Measurements from ENCODE around the gene TIPARP.
A peak's percentile ranks its signal among the peaks of the same experiment; 100 is the strongest.
"Not testable (repeated sequence)": the region's sequence is repeated elsewhere in the genome, so short reads cannot be mapped to it uniquely, and the experiment has no call there.

The TIPARP gene

DNA sequence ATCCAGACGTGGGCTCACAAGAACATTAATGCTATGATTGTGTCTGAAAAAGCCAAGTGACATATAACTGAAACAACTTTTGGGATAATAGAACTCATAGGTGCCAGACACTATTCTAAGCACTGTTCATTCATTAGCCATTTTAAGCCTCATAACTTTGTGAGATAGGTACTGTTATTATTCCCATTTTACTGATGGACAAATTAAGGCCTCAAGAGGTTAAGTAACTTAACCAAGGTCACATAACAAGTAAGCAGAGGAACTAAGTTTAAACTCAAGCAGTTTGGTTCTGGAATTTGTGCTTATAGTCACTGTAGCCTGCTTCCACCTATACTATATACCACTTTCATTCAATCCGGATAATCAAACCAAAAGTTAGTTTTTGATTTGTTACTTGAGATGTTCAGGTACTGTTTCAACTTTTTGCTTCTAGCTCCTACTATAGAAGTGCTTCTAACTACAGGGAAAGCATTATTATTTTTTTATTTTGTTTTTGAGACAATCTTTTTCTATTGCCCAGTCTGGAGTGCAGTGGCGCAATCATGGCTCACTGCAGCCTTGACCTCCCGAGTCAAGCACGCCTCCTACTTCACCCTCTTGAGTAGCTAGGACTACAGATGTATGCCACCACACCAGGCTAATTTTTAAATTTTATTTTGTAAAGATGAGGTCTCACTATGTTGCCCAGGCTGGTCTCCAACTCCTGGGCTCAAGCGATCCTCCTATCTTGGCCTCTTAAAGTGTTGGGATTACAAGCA is 41.9 kb downstream of the TIPARP start:
- DNase-seq, result no peak

DNA sequence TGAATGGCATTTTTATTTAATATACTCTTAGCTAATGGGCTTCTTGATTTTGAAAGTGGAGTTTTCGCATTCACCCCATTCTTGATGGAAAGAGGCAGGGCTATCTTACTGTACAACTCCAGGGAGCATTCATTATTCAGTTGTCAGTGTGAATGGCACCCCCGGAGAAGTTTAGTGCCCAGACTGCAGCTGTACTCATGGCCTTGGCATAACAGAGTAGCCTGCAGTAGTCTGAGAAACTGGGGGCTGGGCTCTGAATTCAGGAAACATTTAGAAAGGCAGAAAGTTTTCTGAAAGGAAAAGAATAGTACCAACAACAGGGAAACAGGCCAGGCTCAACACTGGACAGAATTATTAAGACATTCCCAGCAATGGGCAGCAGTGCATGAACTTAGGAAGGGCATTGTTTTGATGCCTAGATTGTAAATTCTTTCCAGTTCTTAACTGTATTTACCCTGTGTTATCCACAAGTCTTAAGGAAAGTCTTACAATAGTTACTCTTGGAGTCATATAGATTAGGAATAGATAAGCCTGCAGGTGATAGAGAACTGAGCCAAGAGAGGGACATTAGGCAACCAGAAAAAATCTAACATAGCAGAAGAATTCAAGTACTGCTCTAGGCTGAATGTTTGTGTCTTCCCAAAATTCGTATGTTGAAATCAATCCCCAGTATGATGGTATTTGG is 44.4 kb downstream of the TIPARP start:
- DNase-seq, result no peak

DNA sequence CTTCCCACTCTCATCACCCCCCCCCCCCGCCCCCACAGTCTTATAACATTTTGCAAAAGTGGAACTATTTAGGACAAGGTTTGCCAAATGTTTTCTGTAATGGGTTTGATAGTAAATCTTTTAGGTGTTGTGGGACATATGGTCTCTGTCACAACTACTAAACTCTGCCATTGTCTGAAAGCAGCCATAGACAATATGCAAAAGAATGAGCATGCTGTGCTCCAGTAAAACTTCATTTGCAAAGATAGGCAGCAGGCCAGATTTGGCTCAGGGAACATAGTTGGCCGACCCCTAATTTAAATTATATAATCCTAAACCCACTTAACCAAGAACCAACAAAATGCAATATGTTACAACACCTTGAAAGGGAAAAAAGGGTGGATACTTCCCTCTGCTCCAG is 46.4 kb downstream of the TIPARP start:
- no peak for DNase-seq

DNA sequence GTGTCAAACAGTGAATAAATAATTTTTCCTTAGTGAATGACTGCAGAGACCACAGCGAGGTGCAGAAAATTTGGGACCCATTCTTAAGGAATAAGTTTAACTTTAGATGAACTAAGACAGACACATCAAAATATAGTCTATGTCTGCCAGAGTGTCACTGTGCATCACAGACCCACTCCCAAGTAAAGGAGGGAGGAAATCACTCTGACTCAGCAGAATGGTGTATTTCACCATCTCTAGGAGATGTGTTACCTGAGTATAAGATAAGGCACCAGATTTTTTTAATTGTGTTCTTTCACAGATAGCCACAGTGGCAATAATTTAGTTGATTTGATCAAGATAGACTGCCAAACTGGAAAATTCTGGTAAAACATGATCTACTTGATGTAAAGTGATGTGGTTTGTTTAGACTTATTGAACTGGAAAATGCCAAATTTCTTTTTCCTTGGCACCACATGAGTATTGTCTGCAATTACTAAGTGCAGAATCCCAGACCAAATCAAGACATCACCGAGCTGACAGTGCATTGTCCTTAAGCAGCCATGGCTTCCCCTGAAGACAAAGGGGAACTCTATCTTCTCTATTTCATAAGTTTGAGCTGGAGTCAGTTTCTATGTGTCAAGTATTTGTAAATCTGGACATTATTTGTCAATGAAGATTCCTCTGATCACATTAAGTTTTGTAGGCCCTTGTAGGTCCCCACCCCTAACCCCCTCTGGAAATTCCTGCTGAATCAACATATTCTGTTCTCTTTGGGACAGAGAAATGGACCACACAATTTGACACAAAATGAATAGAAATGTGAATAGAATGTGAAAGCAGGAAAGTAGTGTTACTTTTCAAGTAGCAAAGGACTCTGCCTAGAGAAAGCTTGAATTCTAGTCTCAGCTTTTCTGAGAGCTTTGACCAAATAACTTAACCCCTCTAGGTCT is 47.6 kb downstream of the TIPARP start:
- DNase-seq, result peak; percentile 66

DNA sequence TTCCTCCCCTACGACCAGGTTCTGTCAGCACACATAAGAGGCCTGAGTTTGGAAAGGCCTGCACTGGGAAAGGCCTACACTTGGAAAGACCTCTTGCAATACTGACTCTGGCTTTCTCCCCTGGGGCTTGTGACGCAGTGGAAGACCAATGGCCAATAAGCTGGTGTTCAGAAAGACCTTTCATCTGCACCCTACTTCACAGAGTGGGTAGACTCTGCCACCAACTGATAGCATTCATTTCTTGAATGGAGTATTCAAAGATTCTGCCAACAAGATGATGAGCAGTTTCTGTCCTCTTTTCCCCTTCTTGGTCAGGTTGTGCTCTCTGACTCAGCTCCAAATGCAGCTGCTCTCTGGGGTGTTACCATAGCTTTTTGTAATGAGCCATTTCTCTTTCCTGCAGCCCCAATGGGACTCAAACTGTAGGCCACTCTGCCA is 48.8 kb downstream of the TIPARP start:
- no peak for DNase-seq

DNA sequence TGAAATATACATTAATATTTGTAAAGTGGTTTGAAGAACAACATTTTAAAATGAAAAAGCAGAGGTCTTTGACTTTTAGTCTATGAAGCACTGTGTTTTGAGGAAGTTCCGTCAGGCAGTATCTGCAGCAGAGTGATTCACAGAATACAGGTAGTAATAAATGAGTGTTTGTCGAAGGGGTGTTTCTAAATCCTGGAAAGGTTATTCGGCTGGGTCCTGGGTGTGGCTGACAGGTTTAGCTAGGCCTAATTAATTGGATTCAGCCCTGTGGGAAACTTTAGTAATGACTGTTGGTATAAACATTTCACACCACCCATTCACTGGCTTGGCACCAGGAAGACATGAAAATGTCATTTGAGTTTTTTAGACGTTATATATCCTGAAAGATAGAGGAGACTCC is 51.3 kb downstream of the TIPARP start:
- DNase-seq, result no peak

DNA sequence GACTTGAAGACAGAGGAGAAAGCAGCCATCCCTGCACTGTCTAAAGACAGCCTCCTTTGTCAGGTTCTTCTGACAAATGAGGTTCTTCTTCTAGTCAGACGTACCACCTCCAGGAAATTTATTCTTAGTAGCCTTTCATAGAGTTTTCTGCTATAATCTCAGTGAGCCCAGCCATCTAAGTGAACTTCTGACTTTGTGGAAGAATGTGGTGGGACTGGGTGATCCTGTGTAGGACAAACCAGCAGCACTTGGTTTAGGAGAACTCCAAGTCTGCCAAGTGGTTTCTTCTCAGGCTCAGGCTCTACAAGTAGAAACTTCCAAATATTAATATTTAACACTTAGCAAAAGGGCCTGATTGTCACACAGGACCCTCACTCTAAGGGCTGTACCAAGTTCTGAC is 52.1 kb downstream of the TIPARP start:
- DNase-seq, result no peak

DNA sequence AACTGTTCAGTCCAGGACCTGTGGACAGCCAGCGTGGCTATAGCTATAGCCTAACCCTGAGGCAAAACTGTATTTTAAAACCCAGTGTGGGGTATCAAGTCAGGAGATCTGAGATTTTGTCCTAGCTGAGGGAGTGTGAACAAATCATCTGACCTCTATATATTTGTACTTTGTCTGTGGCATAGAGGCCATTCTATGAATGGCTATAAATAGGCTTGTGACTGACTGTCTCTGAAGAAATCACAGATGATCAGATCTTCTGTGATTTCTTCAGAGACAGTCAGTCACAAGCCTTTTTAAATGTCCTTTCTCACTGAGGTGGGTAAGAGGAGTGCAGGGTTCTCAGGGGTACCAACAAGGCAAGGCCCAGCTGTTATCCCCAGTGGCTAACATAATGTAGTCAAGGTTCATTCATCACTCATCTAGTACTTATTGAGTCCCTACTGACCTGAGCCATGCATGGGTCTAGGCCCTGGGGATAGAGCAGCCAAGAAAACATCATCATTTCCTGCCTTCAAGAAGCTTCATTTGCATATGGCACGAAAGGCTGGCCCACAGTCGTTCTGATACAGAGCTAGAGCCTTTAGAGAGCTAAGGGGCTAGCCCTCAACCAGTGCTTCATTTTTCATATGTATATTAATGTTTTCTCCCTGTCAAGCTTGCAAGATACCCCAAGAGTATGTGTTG is 53.3 kb downstream of the TIPARP start:
- peak; percentile 4 to 37 for DNase-seq

DNA sequence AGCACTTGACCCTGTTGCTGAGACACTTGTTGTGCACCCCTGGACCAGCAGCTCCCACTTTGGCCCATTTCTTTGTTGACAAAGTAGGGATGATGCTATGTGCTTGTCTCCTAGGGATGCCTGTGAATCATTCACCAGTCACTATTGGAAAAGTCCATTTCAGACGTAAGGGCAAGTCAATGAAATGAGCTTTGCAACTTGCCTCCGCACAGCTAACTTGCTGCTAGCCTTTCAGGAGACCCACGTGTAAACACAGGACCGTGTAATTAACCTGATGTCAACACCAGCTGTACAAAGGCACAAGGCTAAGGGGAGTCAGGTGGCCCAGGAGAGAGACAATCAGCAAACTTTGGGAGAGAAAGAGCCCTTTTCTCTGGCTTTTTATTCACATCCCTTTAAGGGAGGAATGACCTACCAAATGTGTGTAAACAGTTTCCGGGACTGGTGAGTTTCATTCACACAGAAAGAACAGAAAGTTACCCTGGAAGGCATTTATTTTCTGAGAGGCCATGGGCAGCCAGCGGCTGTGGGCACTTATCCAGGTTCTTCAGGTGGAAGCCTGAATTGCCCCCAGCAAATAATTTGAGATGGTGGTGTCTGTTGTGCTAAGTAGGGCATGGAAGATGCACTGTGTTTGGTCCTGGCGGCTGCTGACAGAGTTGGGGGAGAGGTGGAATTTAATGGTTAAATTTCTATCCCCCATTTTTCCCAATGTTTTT is 54.0 kb downstream of the TIPARP start:
- DNase-seq, result no peak

DNA sequence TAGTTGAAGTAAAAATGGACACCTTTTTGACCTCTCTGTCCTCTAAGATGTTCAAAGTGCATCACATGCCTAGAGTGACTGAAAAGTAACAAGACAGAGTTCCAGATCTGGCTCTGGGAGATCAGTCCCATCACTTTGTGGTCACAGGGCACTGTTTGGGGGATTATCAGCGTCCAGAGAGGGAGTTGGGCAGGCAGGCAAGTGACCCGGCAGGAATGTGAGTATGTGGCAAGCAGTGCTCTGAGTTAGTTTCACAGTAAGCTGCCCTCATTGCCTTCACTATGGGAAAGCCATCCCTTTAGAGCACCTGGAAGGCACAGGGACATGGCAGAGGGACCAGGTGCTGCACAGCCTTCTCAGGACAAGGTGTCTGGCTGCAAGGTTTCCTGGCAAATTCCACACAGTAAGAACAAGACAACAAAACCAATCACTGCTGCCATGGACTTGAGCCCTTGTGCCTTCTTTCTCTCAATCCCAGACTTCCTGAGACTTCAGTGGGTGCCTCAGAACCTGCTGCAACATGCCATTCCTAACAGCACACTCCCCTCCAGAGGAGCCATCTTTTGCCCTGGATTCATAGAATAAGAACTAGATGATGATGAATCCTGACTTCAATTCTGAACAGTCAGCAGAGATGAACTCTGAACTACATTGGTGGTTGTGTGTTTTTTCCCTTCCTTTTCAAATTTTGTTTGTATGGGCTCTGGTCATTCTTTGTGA is 55.2 kb downstream of the TIPARP start:
- DNase-seq, result no peak

DNA sequence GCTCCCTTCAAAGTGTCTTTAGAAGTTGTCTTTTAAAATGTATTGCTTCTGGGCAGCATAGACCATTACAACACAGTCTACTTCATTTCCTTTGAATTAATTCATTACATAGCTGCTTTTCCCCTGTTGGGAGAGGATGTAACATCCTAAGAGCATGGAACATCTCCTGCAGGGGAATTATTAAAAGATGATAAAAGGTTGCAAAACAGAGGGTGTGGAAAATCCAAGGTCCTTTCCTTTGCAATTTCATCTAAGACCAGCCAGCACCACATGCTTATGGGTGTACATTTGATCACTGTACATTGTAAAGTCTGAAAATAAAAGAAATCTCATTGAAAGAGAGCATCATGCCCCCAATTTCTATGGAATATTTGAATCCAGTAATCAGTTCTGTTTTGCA is 57.4 kb downstream of the TIPARP start:
- DNase-seq, result no peak

DNA sequence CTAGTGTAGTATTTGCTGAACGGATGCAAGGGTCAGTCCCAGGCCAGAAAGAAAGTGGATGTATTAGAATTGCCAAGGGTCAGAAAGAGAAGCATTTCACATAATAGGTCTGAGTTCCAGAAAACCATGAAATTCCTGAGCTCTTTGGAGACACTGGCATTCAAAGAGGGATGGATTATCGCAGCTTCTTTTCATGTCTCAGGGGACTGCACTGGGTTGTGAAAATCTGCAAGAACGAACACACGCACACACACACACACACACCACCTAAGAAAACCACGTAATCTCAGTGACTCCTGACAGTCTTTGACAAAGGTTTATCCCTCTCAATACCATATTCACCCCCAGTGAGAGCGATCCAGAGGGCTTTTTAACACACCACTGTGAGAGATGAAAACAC is 57.9 kb downstream of the TIPARP start:
- DNase-seq, result no peak

DNA sequence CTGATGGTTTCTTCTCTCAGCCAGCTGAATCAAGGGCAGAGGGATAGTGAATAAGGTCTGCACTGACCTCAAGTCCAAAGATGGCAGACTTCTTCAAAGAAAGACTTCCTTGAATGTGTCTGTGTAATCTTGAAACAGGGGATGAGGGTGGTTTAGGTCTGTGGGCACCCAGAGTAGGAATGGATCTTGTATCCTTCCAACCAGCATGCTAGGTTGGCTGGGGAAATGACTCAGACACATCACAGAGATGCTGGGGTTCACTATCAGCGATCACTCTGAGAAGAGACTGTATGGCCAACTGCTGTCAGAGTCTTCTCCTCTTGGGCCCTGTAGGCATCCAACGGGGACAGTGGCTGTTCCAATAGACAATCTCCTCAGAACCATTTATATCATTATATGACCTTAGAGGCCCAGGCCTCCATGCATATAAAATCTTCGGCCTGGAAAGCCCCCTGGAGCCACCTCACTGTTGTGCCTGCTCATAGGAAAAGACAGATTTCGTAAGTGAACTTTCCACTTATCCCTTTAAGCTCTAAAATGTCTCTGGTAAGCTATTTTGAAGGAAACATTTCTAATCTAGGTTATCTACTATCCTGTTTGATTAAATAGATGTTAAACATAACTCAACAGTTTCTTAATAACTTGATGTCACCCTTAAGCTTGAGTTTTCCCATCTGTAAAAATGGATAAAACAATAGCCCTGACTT is 58.5 kb downstream of the TIPARP start:
- no peak for DNase-seq

DNA sequence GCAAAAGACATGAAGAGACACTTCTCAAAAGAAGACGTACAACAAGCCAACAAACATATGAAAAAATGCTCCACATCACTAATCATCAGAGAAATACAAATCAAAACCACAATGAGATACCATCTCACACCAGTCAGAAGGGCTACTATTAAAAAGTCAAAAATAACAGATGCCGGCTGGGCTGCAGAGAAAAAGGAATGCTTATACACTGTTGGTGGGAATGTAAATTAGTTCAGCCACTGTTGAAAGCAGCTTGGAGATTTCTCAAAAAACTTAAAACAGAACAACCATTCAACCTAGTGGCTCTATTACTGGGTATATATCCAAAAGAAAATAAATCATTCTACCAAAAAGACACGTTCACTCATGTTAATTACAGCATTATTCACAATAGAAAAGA is 60.3 kb downstream of the TIPARP start:
- not testable (repeated sequence) for DNase-seq

DNA sequence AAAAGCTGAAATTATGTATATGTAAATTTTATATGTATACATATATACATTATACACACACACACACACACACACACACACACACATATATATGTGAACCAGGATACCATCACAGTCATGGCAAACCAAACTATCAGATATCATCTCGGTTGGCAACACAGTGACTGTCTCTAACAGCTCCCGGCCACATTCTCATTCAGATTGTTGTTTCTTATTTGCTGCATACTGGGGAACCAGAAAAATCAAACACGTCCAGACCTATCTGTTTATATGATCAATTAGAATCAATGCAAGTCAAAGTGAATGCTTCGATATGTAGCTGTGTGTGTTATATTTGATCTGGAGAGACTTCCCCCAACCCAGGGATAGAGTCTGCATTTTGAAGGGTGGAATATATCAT is 61.1 kb downstream of the TIPARP start:
- DNase-seq, result no peak

DNA sequence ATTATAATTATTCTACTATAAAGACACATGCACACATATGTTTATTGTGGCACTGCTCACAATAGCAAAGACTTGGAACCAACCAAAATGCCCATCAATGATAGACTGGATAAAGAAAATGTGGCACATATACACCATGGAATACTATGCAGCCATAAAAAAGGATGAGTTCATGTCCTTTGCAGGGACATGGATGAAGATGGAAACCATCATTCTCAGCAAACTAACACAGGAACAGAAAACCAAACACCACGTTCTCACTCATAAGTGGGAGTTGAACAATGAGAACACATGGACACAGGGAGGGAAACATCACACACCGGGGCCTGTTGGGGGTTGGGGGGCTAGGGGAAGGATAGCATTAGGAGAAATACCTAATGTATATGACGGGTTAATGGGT is 62.7 kb downstream of the TIPARP start:
- DNase-seq, result not testable (repeated sequence)

DNA sequence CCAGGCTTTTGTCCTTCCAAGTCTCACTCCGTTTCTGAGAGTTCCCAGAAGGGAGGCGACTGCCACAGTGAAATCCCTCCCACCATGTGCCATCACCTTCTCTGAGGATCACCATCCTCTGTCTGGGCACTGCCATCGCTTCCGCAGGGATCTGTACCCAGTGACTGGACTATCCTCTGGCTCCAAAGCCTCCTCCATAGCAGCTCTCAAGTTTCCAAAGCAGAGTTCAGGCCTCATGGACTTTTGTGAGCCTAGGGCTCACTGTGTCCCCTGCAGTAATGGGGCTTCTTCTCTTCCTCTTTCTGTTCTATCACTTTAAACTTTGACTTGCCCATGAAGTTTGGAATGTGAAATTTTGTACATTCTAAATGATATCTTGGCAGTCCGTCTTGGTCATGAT is 63.9 kb downstream of the TIPARP start:
- DNase-seq, result no peak

DNA sequence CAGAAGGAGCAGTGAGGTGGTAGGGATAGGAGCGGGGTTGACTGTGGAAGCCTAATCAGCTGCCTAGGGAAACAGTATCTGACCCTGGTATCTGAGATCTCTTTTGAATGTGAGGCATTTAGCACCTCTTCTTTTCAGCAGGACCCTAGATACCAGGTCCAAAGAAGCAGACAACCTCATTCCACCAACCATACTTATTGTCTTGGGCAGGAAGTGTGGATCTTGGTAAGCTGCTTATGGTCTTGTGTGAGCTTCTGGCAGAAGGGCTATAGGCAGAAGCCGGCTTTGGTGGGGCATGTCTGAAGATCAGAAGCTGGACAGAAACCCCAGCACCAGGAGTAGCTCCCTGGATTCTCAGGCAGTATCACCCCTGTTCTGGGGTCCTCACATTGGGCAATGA is 65.6 kb downstream of the TIPARP start:
- DNase-seq, result no peak

DNA sequence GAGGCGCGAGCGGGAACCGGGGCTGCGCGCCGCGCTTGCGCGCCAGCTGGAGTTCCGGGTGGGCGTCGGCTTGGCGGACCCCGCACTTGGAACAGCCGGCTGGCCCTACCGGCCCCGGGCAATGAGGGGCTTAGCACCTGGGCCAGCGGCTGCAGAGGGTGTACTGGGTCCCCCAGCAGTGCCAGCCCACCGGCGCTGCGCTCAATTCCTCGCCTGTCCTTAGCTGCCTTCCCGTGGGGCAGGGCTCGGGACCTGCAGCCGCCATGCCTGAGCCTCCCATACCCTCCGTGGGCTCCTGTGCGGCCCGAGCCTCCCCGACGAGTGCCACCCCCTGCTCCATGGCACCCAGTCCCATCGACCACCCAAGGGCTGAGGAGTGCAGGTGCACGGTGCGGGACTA is 66.2 kb downstream of the TIPARP start:
- DNase-seq, result not testable (repeated sequence)

DNA sequence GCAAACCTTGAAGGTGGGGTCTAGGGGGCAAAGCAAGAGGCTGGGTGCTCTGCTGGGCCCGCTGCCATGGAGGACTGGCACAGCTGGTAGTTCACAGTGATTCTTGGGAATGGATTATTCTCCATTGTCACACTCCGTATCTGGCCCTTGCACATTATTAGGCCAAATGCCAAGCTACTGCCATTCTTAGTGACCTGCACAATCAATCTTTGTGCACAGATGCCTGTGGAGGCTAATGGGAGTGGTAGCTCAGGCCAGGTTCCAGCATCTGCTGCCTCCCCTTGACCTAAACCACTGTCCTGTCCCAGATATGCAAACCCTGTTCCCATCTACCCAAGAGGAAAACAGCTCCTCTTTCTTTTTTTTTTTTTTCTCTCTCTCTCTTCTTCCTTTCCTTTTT is 67.5 kb downstream of the TIPARP start:
- DNase-seq, result no peak

DNA sequence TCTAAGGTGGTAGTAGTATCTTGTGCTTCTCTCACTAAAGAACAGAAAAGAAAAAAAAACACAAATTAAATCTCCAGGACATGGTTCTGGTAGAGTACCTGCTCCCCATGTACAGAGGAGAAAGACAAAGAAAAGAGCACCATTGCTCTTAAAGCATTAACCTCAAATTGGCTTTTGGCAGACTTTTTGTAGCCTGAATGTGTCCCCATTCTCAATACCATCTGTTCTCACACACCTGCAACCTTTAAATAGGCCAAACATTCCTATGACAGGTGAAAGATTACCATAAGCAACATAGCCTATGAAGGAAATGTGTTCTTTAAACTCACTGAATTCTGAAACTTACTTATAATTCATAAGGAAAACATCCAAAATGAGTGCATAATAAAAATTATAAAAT is 68.0 kb downstream of the TIPARP start:
- no peak for DNase-seq
